Measurements from ENCODE around the gene CHRNA3. TPM values are rescaled to one million over a fixed set of nuclear protein-coding genes. Genes with fewer than 3 reads are reported as not detected.

CHRNA3 gene
- not detected in 2 replicates for total RNA-seq

DNA sequence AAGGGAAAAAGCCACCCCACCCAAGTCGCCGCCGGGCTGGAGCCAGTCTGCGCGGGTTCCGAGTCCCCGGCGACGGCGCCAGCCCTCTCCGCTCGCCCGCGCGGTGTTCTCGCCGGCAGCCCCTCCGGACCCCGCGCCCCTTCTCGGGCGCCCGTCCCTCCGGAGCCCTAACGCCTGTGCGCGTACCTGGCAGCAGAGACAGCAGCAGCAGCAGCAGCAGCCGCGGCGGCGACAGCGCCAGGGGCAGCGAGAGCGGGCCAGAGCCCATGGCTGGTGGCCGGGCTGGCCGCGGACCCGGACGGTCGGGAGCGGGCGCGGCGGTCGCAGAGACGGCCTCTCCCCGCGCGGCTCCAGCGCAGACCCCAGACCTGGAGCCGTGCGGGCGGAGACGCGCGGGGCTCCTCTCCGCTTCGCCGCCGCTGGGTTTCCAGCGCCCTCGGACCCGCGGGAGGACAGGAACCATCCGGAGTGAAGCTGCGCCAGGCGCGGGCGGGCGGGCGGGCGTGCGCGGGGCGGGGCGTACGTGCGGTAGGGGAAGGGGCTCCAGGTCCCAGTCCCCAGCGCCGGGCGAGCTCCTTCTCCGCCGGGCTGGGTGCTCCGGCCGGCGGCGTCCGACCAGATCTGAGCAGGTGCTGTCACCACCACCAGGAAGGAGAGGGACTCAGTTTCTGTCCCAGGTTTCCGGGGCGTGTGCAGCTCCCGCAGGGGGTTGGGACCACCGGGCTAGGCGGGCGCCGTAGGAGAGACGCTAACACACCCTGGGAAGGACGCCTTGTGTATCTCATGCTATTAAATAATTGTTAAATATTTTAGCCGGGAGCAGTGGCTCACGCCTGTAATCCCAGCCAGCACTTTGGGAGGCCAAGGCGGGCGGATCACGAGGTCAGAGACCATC is at the start of gene CHRNA3:
CHRNA3 (minus strand) TSS at position 470 of the 895 bp plus-strand sequence; CDS start at position 268, 202 bp downstream.

DNA sequence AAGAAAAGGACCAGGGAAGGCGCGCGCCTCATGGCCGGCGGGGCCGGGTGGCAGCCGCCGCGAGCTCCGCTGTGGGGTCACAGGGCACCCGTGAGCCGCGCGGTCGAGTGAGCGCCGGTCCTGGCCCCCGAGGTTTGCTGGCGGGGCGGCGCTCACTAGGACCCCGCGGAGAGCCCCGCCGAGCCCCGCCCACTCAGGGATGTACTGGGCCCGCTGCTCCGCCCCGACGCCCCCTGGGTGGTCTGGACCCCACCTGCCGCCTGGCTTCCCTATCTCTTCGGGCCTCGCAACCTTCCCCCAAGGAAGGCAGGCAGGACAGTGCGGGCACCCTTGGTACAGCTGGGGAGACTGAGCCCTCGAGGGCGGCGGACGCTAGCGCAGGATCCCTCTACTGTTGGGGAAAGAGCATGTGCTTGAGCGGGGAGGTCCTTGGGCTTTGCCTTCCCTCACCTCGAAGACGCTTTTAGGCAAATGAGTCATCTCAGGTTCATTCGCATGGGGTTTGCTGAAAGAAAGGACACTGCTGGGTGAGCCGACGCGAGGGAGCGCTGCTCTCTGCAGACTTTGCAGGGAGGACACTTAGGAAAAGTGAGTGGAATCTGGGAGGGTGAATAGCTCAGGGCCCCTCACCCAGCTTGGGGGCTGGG is 20.4 kb upstream of the CHRNA3 start, which contains the start of gene CHRNB4:
CHRNB4 (minus strand) TSS at position 109 of the 647 bp plus-strand sequence; CDS start at position 32, 77 bp downstream.

DNA sequence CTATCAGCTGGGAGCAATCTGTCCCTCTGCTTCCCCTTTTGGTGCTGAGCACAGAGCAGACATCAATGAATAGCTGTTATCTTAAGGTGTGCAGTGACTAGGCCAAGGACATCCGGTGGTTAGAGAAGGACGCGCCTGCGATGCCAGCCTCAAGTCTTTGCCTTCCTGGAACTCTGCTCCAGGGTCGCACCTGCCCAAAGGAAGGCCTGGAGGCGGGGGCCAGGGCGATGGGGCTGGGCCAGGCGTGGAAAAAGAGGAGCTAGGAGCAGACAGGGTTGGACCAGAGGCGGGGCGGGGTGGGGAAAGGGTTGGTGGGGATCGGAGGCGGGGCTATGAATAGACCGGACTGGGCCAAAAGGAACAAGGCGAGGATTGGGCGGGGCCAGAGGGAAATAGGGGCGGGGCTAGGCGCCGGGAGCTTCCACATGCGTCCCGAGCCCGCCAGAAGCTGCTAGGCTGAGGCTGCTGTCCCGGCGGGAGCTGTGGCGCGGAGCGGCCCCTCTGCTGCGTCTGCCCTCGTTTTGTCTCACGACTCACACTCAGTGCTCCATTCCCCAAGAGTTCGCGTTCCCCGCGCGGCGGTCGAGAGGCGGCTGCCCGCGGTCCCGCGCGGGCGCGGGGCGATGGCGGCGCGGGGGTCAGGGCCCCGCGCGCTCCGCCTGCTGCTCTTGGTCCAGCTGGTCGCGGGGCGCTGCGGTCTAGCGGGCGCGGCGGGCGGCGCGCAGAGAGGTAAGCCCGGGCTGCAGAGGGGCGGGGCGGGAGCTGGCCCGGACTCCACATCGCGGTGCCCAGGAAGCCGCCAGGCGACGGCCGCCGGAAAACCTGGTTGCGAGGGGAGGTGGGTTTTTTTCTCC is 55.5 kb downstream of the CHRNA3 start, which contains the start of gene CHRNA5:
CHRNA5 (plus strand) TSS at position 424 of the 854 bp plus-strand sequence; CDS start at position 624, 200 bp downstream.

Other genes with a start within 250 kb of the CHRNA3 start
- 18.4 and 34.2 TPM in 2 replicates for gene IREB2, start 182.8 kb downstream of the CHRNA3 start, total RNA-seq
- 2.3 and 3.5 TPM in 2 replicates for gene HYKK, start 113.4 kb downstream of the CHRNA3 start, total RNA-seq
- gene PSMA4, start 80.6 kb downstream of the CHRNA3 start, total RNA-seq: 157 and 331 TPM in 2 replicates
- gene CHRNA5, start 55.5 kb downstream of the CHRNA3 start, total RNA-seq: 0.33 and 1.5 TPM in 2 replicates
- not detected in 2 replicates for gene CHRNB4, start 20.2 kb upstream of the CHRNA3 start, total RNA-seq
- gene ADAMTS7, start 190.5 kb upstream of the CHRNA3 start, total RNA-seq: 3.8 and 10.9 TPM in 2 replicates